ENCODE data around the gene UQCR11. TPM values are rescaled to one million over a fixed set of nuclear protein-coding genes. Genes with fewer than 3 reads are reported as not detected.

Gene UQCR11
- total RNA-seq, 1 experiment from 2014 or later, result 256 TPM

GRCh38 chr19:1650650-1651567, 45.6 kb upstream of the UQCR11 start:
- Histone ChIP-seq H3K4me3 (ENCODE audit: low read depth, low read length, poor library complexity, severe bottlenecking) (peak overlapping the region; percentile 83), H3K27ac (ENCODE audit: low read depth, low read length, poor library complexity, severe bottlenecking) (peak overlapping the region; percentile 93), H3K36me3 (ENCODE audit: insufficient read depth, low read length, poor library complexity, severe bottlenecking) (peaks cover 44% of the 10 kb centered on the region), H3K9me3 (ENCODE audit: low read depth, low read length, poor library complexity, severe bottlenecking) (no peaks in the 10 kb centered on the region), H3K4me1 (ENCODE audit: insufficient read depth, low read length, poor library complexity, severe bottlenecking) (peaks cover 15% of the 10 kb centered on the region), H3K27me3 (replicated peaks; ENCODE audit: insufficient read depth, low read depth, low read length, poor library complexity) (no peaks in the 10 kb centered on the region)
- ChIA-PET POLR2A (ENCODE audit: low non-redundant PET) (interaction anchor here (0.7 to 1.0 kb wide), 2 partner anchors 32 to 562 kb away, joined by 3 to 4 read pairs; no protein-coding TSS in a partner anchor), CTCF (interaction anchor here (0.5 to 1.8 kb wide), 4 partner anchors 22 to 175 kb away, joined by 3 to 7 read pairs (median 4); no protein-coding TSS in a partner anchor)
- TSS peak; percentile 54 for BruUV-seq (replicated peaks)
- intact Hi-C loops (cut with micrococcal nuclease; ENCODE audit: unreplicated experiment), result loop anchor here (5.0 kb wide), 1 partner anchor 44 kb away; the partner anchor contains the start of gene UQCR11
- TF ChIP-seq EZH2 (IDR thresholded peaks at IDR 0.05; ENCODE audit: borderline replicate concordance, low read depth, low read length, poor library complexity, severe bottlenecking), result no peak
- TF ChIP-seq CTCF (conservative IDR thresholded peaks at IDR 0.05; ENCODE audit: low read depth, low read length), result 0 out of 2 replicates have a peak, but pooled peaks have one; percentile 17
- peak; percentile 79 for DNase-seq (ENCODE audit: low spot score)

DNA sequence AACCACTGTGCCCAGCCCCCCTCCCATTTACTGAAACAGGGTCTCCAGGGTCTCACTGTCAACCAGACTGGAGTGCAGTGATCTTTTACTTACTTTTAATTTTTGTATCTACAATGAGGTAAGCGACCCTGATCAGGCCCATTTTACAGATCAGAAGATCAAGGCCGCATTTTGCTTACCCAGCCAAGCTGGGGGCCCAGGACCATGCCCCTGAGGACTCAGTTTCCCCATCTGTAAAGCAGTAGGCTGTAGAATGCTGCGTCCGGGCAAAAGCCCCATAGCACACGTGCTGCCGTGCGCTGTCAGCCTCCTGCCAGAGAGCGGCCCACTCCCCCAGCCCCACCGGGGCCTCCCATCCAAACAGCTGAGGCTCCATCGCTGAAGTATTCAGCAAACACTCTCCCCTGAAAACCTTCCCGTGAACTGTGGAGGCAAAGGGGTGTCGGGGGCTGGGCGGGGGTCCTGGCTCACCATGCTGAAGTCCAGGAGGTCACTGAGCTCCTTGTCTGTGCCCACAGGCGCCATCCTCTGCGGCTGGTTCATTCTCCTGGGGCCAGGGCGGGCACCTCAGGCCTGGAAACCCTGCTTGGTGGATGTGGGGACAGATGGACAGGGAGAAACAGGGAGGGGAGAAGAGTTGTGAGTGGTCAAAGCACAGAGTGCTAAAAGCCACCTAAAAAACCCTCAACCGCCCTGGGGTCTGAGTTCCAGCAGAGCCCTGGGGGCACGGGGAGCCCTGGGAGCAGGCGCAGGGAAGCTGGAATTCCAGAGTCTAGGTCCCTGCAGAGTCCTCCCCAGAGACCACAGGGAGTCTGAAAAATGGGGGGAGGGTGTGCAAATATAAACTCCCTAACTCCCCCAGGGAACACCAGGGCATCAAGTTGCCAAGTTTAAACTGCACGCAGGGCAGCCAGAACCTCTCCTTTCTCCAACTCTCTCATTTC, 44.7 kb upstream of the UQCR11 start:
- CTCF ChIA-PET, result interaction anchor here (0.5 to 1.8 kb wide), 2 partner anchors 23 to 176 kb away, joined by 3 to 4 read pairs; no protein-coding TSS in a partner anchor
- H3K4me1 ChIP-seq (ENCODE audit: insufficient read depth, low read length, poor library complexity, severe bottlenecking), result peaks cover 15% of the 10 kb centered on the region
- H3K4me3 ChIP-seq (ENCODE audit: low read depth, low read length, poor library complexity, severe bottlenecking), result peak overlapping the region; percentile 83
- POLR2A ChIA-PET (ENCODE audit: low non-redundant PET), result interaction anchor here (0.6 to 1.0 kb wide), 2 partner anchors 31 to 381 kb away, joined by 3 read pairs; partner anchors contain the start of gene CIRBP
- peaks cover 54% of the 10 kb centered on the region for H3K36me3 ChIP-seq (ENCODE audit: insufficient read depth, low read length, poor library complexity, severe bottlenecking)
- BruUV-seq (replicated peaks), result no TSS peak
- TF ChIP-seq EZH2 (IDR thresholded peaks at IDR 0.05; ENCODE audit: borderline replicate concordance, low read depth, low read length, poor library complexity, severe bottlenecking), result no peak
- no peak for DNase-seq (ENCODE audit: low spot score)
- no peaks in the 10 kb centered on the region for H3K9me3 ChIP-seq (ENCODE audit: low read depth, low read length, poor library complexity, severe bottlenecking)
- no peaks in the 10 kb centered on the region for H3K27me3 ChIP-seq (replicated peaks; ENCODE audit: insufficient read depth, low read depth, low read length, poor library complexity)
- intact Hi-C loops (cut with micrococcal nuclease; ENCODE audit: unreplicated experiment), result loop anchor here (5.0 kb wide), 1 partner anchor 43 kb away; the partner anchor contains the start of gene UQCR11
- peak overlapping the region; percentile 93 for H3K27ac ChIP-seq (ENCODE audit: low read depth, low read length, poor library complexity, severe bottlenecking)

DNA sequence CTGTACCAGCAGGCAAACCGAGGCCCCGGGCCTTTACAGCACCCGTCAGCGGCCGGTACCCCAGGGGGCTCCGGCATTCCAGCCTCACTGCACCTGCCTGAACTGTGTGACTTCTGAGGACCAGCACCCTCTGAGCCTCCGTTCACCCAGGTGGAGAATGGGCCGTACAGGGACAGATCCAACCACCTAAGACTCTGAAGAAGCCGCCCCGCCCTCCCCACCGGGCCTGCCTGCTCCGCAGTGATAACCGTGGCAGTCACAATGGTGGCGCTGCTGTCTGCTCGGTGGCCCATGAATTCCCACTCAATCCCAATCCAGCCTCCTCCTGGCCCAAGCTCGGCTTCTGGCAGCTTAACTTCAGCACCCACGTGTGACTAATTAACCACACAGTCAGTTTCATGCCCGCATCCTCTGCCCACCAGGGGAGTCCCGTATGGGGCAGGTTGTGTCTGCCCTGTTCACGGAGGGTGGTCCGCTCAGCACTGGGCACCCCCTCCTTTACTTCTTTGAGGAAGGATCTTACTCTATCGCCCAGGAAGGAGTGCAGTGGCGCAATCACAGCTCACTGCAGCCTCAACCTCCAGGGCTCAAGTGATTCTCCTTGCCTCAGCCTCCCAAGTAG, 43.8 kb upstream of the UQCR11 start:
- Histone ChIP-seq H3K27ac (ENCODE audit: low read depth, low read length, poor library complexity, severe bottlenecking) (peak overlapping the region; percentile 93), H3K9me3 (ENCODE audit: low read depth, low read length, poor library complexity, severe bottlenecking) (no peaks in the 10 kb centered on the region), H3K4me1 (ENCODE audit: insufficient read depth, low read length, poor library complexity, severe bottlenecking) (peaks cover 15% of the 10 kb centered on the region), H3K27me3 (replicated peaks; ENCODE audit: insufficient read depth, low read depth, low read length, poor library complexity) (no peaks in the 10 kb centered on the region), H3K36me3 (ENCODE audit: insufficient read depth, low read length, poor library complexity, severe bottlenecking) (peaks cover 63% of the 10 kb centered on the region), H3K4me3 (ENCODE audit: low read depth, low read length, poor library complexity, severe bottlenecking) (no peak overlapping the region)
- TF ChIP-seq EZH2 (IDR thresholded peaks at IDR 0.05; ENCODE audit: borderline replicate concordance, low read depth, low read length, poor library complexity, severe bottlenecking) (no peak), CTCF (conservative IDR thresholded peaks at IDR 0.05; ENCODE audit: low read depth, low read length) (no peak)
- ChIA-PET POLR2A (ENCODE audit: low non-redundant PET) (interaction anchor here (0.6 kb wide), 1 partner anchor 380 kb away, joined by 3 read pairs; the partner anchor contains the start of gene CIRBP), CTCF (no interaction called here)
- intact Hi-C loops (cut with micrococcal nuclease; ENCODE audit: unreplicated experiment), result no loop called here
- BruUV-seq (replicated peaks), result no TSS peak
- no peak for DNase-seq (ENCODE audit: low spot score)

Data from A673 (cell line).